Trophoblast cell (in vitro differentiated cells and primary cell): ENCODE results near the gene RAB31.
A peak's percentile ranks its signal among the peaks of the same experiment; 100 is the strongest.

Source experiments
- DNase-seq, 2 donors: peaks; one replicate each; pipeline ENCODE4 v3.0.0-alpha.2; 2016
- H2AFZ ChIP-seq: 2 replicates; pipeline ENCODE4 v1.6.1; 2013; ENCODE audit warnings: low read length, moderate library complexity, mild to moderate bottlenecking; ENCODE audit not compliant: insufficient read depth, poor library complexity
- H2AK5ac ChIP-seq: 2 replicates; pipeline ENCODE4 v1.6.1; 2013; ENCODE audit warnings: mild to moderate bottlenecking, low read length
- H2BK120ac ChIP-seq: 2 replicates; pipeline ENCODE4 v1.6.1; 2013; ENCODE audit warnings: low read length, mild to moderate bottlenecking, moderate library complexity; ENCODE audit not compliant: insufficient read depth, poor library complexity
- H2BK12ac ChIP-seq: 2 replicates; pipeline ENCODE4 v1.6.1; 2013; ENCODE audit warnings: mild to moderate bottlenecking, low read length, moderate library complexity
- H2BK5ac ChIP-seq: 2 replicates; pipeline ENCODE4 v1.6.1; 2013; ENCODE audit warnings: low read length, low read depth, moderate library complexity, mild to moderate bottlenecking; ENCODE audit not compliant: poor library complexity
- H3K14ac ChIP-seq: 2 replicates; pipeline ENCODE4 v1.6.1; 2013; ENCODE audit warnings: mild to moderate bottlenecking, low read length
- H3K18ac ChIP-seq: 2 replicates; pipeline ENCODE4 v1.6.1; 2013; ENCODE audit warnings: mild to moderate bottlenecking, low read length
- H3K23ac ChIP-seq: 2 replicates; pipeline ENCODE4 v1.6.1; 2013; ENCODE audit warnings: low read length
- H3K27ac ChIP-seq: 2 replicates; pipeline ENCODE4 v1.5.1; 2013; ENCODE audit warnings: low read depth, mild to moderate bottlenecking, inconsistent platforms, low read length, moderate library complexity
- H3K27me3 ChIP-seq: 2 replicates; pipeline ENCODE4 v1.6.1; 2013; ENCODE audit warnings: inconsistent platforms, mild to moderate bottlenecking, low read length, moderate library complexity; ENCODE audit not compliant: insufficient read depth
- H3K36me3 ChIP-seq, 2 experiments: 1 replicate in 1 of 2; 2 replicates in 1 of 2; pipeline ENCODE4 v1.6.1; 2013; ENCODE audit warnings: low read length in 2 of 2, mild to moderate bottlenecking in 2 of 2, moderate library complexity in 1 of 2; ENCODE audit not compliant: insufficient read depth in 2 of 2, control insufficient read depth in 1 of 2
- H3K4ac ChIP-seq: 2 replicates; pipeline ENCODE4 v1.6.1; 2013; ENCODE audit warnings: low read depth, mild to moderate bottlenecking, low read length, moderate library complexity
- H3K4me1 ChIP-seq, 2 experiments: 1 replicate in 1 of 2; 2 replicates in 1 of 2; pipeline ENCODE4 v1.6.1; 2013; ENCODE audit warnings: low read length in 2 of 2, mild to moderate bottlenecking in 2 of 2, moderate library complexity in 1 of 2; ENCODE audit not compliant: insufficient read depth in 2 of 2, control insufficient read depth in 1 of 2
- H3K4me2 ChIP-seq: 2 replicates; pipeline ENCODE4 v1.6.1; 2013; ENCODE audit warnings: inconsistent platforms, mild to moderate bottlenecking, low read length, moderate library complexity
- H3K4me3 ChIP-seq: 2 replicates; pipeline ENCODE4 v1.5.1; 2013; ENCODE audit warnings: mild to moderate bottlenecking, low read depth, low read length, inconsistent platforms
- H3K79me1 ChIP-seq: one replicate; pipeline ENCODE4 v1.6.1; 2013; ENCODE audit warnings: low read length
- H3K79me2 ChIP-seq: 2 replicates; pipeline ENCODE4 v1.6.1; 2013; ENCODE audit warnings: low read length, mild to moderate bottlenecking; ENCODE audit not compliant: control insufficient read depth, insufficient read depth, poor library complexity
- H3K9ac ChIP-seq: 2 replicates; pipeline ENCODE4 v1.6.1; 2013; ENCODE audit warnings: mild to moderate bottlenecking, low read length
- H3K9me3 ChIP-seq: 2 replicates; pipeline ENCODE4 v1.6.1; 2013; ENCODE audit warnings: low read depth, mild to moderate bottlenecking, control low read depth, inconsistent platforms, low read length; ENCODE audit not compliant: insufficient read depth
- H4K12ac ChIP-seq: 2 replicates; pipeline ENCODE4 v1.6.1; 2013; ENCODE audit warnings: low read depth, mild to moderate bottlenecking, low read length, moderate library complexity
- H4K8ac ChIP-seq: 2 replicates; pipeline ENCODE4 v1.6.1; 2013; ENCODE audit warnings: low read depth, mild to moderate bottlenecking, low read length, moderate library complexity
- H4K91ac ChIP-seq: one replicate; pipeline ENCODE4 v1.6.1; 2013; ENCODE audit warnings: low read depth, mild to moderate bottlenecking, low read length, moderate library complexity
- WGBS: extraction: QIAGEN DNeasy Blood & Tissue Kit; methylation state at CpG from one replicate; pipeline ENCODE4 v1.1.7; 2013; ENCODE audit warnings: missing lambda C conversion rate; ENCODE audit not compliant: insufficient read length, insufficient coverage; ENCODE audit errors: extremely low coverage; 5-methylcytosine and 5-hydroxymethylcytosine counted together

RAB31 gene

DNA sequence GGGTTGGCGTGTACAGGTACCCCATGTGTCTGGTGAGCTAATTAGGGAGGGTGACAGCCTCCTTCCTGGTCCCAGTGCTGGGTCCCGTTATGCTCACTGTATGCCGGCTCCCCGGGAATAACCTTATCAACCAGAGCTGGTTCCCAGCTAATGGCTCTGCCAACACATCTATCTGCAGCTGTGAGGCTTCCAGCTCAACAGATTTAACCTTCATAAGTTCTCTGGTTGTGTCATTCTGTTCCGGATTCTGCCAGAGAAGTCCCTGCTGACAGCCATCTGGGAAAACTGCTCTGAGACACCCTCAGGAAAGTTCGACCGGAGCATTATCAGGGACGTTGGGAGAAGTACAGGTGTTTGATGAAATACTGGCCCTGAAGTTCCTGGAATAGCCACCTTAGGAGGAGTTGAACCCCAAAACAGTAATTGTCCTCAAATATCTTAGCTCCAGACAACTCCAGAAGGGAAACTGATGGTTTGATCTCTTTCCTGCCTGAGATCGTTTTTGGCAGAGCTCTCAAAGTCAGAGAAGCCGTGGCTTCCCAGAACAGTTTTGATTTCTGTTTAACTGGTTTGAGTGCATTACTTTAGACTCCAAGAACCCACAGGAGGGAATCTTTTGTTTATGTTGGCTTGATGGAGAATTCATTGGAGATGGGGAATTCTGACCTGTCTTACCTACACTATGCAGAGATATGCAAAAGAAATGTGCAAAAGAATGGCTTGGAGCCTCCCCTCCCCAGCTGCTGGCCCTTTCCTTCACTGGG lies 138.2 kb downstream of the RAB31 start:
- no peak overlapping the region for H4K12ac ChIP-seq
- no peak overlapping the region for H3K18ac ChIP-seq
- no peak overlapping the region for H3K9ac ChIP-seq
- H3K4ac ChIP-seq: no peak overlapping the region
- no CpG with 5 or more reads among the region's 10 CpGs for whole genome bisulfite sequencing
- H3K14ac ChIP-seq: no peak overlapping the region
- H2AFZ ChIP-seq: no peak overlapping the region
- no peak overlapping the region for H2BK120ac ChIP-seq
- H3K27ac ChIP-seq: no peak overlapping the region
- no peak overlapping the region for H3K4me3 ChIP-seq
- H3K9me3 ChIP-seq: no peaks in the 10 kb centered on the region
- no peaks in the 10 kb centered on the region for H3K79me2 ChIP-seq
- no peak overlapping the region for H3K4me2 ChIP-seq
- H3K27me3 ChIP-seq: no peaks in the 10 kb centered on the region
- no peak overlapping the region for H4K8ac ChIP-seq
- peak; percentile 34 to 64 for DNase-seq
- no peak overlapping the region for H2AK5ac ChIP-seq
- no peak overlapping the region for H2BK5ac ChIP-seq
- H3K79me1 ChIP-seq: no peaks in the 10 kb centered on the region
- no peak overlapping the region for H2BK12ac ChIP-seq
- H3K4me1 ChIP-seq: peaks cover 10 to 11% of the 10 kb centered on the region in 2 experiments
- H3K36me3 ChIP-seq: peaks cover 32 to 44% of the 10 kb centered on the region in 2 experiments
- H4K91ac ChIP-seq: no peak overlapping the region
- H3K23ac ChIP-seq: no peak overlapping the region

DNA sequence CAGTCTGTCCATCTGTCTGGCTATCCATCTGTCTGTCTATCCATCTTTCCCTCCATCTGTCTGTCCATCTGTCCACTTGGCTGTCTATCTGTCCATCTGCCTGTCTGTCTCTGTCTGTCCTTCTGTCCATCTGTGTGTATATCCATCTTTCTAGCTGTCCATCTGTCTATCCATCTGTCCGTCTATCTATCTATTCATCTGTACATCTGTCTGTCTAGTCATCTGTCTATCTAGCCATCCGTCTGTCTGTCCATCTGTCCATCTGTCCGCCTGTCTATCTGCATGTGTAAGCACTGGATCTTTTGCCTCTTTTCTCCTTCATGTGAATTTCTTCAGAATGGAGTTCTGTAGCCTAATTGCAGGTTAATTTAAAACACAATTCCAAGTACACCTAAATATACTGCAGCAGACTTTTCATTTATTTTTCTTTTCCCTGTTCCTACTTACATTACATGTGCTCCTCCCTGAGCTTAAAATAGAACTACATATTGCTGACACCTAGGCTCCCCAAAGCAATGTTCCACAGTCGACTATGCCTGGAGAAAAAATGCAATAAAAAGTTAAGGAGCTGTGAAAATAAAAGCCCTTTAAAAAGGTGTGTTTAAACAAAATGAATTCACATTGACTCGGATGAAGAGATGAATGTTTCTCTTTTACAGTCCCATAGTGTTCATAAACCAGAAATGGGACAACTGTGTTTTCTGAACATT lies 140.2 kb downstream of the RAB31 start:
- H4K91ac ChIP-seq: no peak overlapping the region
- no peak overlapping the region for H2BK12ac ChIP-seq
- H3K79me1 ChIP-seq: no peaks in the 10 kb centered on the region
- no peak overlapping the region for H4K8ac ChIP-seq
- H2BK5ac ChIP-seq: no peak overlapping the region
- no peak overlapping the region for H3K4me3 ChIP-seq
- peaks cover 10 to 11% of the 10 kb centered on the region in 2 experiments for H3K4me1 ChIP-seq
- no CpG with 5 or more reads among the region's 5 CpGs for WGBS
- no peak overlapping the region for H2AK5ac ChIP-seq
- H3K79me2 ChIP-seq: no peaks in the 10 kb centered on the region
- H4K12ac ChIP-seq: no peak overlapping the region
- H3K9ac ChIP-seq: no peak overlapping the region
- H3K36me3 ChIP-seq: peaks cover 26 to 33% of the 10 kb centered on the region in 2 experiments
- H3K18ac ChIP-seq: no peak overlapping the region
- no peak overlapping the region for H3K23ac ChIP-seq
- no peak overlapping the region for H2BK120ac ChIP-seq
- H3K4ac ChIP-seq: no peak overlapping the region
- H3K27me3 ChIP-seq: no peaks in the 10 kb centered on the region
- no peak overlapping the region for H3K14ac ChIP-seq
- H2AFZ ChIP-seq: no peak overlapping the region
- no peak overlapping the region for H3K4me2 ChIP-seq
- no peak for DNase-seq
- H3K9me3 ChIP-seq: no peaks in the 10 kb centered on the region
- no peak overlapping the region for H3K27ac ChIP-seq

DNA sequence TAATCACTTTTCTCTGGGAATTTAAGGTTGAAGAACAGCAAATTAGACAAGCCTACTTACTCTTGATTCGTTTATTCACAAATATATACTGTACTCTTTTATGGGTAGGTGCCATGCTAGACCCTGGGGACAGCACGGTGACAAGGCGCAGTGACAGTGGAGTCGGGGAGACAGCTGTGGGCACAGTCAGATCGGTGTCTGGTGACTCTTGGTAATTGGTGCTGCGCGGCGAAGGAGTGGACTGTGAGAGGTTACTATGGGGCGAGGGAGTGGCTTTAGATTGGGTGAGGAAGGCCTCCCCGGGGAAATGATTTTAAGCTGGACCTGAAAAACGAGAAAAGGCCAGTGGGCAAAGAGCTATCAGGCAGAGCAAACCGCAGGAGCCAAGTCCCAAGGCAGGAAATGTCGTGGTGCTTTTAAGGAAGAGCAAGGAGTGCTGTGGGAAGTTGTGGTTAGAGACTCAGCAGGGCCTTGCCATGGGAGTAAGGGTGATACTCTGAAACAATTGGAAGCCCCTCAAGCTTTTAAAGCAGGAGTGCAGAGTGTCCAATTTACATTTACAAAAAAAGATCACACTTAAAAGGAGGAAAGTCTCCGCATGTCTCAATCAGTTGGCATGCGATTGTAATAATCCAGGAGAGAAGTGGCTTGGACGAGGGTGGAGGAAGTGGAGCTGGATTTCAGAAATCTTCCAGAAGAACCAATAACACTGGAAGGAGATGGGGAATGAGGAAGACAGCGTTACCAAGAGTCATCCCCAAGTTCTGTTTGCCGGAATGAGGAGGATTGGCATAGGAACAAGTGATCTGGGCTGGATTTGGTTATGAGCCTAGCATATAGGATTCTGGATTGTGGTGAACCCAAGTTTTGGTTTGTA lies 141.5 kb downstream of the RAB31 start:
- H2AK5ac ChIP-seq: no peak overlapping the region
- peaks cover 10 to 11% of the 10 kb centered on the region in 2 experiments for H3K4me1 ChIP-seq
- no peak overlapping the region for H4K91ac ChIP-seq
- no peak overlapping the region for H2BK5ac ChIP-seq
- no peaks in the 10 kb centered on the region for H3K79me2 ChIP-seq
- H3K9me3 ChIP-seq: no peaks in the 10 kb centered on the region
- WGBS: no CpG with 5 or more reads among the region's 18 CpGs
- H3K27me3 ChIP-seq: no peaks in the 10 kb centered on the region
- peak overlapping the region; percentile 31 for H3K27ac ChIP-seq
- H2AFZ ChIP-seq: no peak overlapping the region
- H3K23ac ChIP-seq: no peak overlapping the region
- no peak overlapping the region for H2BK12ac ChIP-seq
- H3K79me1 ChIP-seq: no peaks in the 10 kb centered on the region
- H4K12ac ChIP-seq: no peak overlapping the region
- no peak overlapping the region for H3K4ac ChIP-seq
- H3K14ac ChIP-seq: no peak overlapping the region
- H3K18ac ChIP-seq: no peak overlapping the region
- peaks cover 18 to 29% of the 10 kb centered on the region in 2 experiments for H3K36me3 ChIP-seq
- H4K8ac ChIP-seq: no peak overlapping the region
- H3K4me2 ChIP-seq: no peak overlapping the region
- DNase-seq: peak; percentile 88 to 91
- H2BK120ac ChIP-seq: no peak overlapping the region
- no peak overlapping the region for H3K4me3 ChIP-seq
- no peak overlapping the region for H3K9ac ChIP-seq

DNA sequence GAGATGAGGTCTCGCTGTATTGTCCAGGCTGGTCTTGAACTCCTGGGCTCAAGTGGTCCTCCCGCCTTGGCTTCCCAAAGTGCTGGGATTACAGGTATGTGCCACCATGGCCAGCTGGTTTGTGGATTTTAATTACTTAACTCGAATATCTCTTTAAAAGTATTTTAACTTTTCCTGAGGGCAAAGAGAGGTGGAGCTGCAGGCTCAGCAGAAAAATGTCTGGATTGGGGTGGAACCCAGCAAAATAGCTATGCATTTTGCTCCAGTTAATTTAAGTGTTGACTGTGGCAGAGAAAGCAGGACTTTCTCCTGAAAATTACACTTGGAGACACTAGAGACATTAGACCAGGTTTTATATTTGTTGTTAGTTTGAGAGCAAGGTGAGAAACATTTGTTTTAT lies 142.2 kb downstream of the RAB31 start:
- peaks cover 10 to 11% of the 10 kb centered on the region in 2 experiments for H3K4me1 ChIP-seq
- no peak overlapping the region for H3K27ac ChIP-seq
- H3K4me2 ChIP-seq: no peak overlapping the region
- no peak overlapping the region for H3K4ac ChIP-seq
- H3K9ac ChIP-seq: no peak overlapping the region
- peaks cover 18 to 29% of the 10 kb centered on the region in 2 experiments for H3K36me3 ChIP-seq
- no peak overlapping the region for H3K23ac ChIP-seq
- H3K18ac ChIP-seq: no peak overlapping the region
- H4K91ac ChIP-seq: no peak overlapping the region
- no peak overlapping the region for H2BK120ac ChIP-seq
- H2AK5ac ChIP-seq: no peak overlapping the region
- peak; percentile 46 to 85 for DNase-seq
- H4K8ac ChIP-seq: no peak overlapping the region
- H2AFZ ChIP-seq: no peak overlapping the region
- no peak overlapping the region for H2BK5ac ChIP-seq
- H4K12ac ChIP-seq: no peak overlapping the region
- H2BK12ac ChIP-seq: no peak overlapping the region
- no peaks in the 10 kb centered on the region for H3K27me3 ChIP-seq
- WGBS: no CpG with 5 or more reads among the region's 3 CpGs
- no peaks in the 10 kb centered on the region for H3K9me3 ChIP-seq
- no peaks in the 10 kb centered on the region for H3K79me2 ChIP-seq
- no peak overlapping the region for H3K14ac ChIP-seq
- no peak overlapping the region for H3K4me3 ChIP-seq
- no peaks in the 10 kb centered on the region for H3K79me1 ChIP-seq
